ENCODE data around the gene PRKD2.
"Not testable (repeated sequence)": the region's sequence is repeated elsewhere in the genome, so short reads cannot be mapped to it uniquely, and the experiment has no call there.

Gene PRKD2

GRCh38 chr19:46717034-46717715 is at the start of gene PRKD2:
TSS of gene PRKD2 (minus strand) at chr19:46717114. CDS start at chr19:46716370, 744 bp downstream.
- peak; percentile 76 for DNase-seq (ENCODE audit: low read depth, low spot score)

DNA sequence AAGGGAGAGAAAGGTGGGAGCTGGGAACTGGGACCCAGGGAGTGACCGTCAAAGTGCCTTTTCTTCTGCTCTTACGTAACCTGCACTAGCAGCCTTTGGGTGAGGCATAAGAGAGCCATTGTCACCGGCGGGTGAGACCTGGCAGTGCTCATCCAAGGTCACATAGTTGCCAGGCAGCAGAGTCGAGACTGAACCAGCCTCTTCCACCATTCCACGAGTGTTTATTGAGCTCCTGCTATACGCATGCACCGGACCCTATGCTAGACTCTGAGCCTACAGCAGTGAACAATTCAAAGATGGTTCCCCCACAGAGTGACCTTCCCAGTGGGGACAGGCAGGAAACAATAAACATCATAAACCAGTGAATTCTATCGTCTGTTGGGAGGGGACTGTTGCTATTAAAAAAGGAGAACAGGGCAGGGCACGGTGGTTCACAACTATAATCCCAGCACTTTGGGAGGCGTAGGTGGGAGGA is 47.9 kb upstream of the PRKD2 start:
- DNase-seq (ENCODE audit: low read depth, low spot score): no peak

DNA sequence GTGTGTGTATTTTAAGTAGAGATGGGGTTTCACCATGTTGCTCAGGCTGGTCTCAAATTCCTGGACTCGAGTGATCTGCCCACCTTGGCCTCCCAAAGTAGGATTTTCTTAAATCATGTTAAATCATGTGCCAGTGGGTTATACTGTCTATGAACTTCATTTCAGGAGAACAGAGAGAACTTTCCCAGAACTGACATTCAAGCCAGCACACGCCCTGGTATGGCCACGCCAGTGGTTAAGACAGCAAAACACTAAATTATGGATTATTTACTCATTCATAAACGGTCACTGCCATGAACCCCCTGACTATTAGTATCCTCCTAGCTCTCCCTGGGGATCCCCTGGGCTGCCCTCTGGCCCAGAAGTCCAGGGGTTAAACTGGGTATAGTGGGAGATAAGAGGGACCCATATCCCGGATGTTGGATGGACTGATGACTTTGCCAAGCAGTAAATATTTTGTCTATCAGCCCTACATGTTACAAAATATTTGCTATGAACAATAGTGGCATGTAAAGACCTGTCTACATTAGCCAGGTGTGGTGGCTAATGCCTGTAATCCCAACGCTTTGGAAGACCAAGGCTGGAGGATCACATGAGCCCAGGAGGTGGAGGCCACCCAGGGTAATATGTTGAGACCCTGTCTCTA is 45.5 kb upstream of the PRKD2 start:
- no peak for DNase-seq (ENCODE audit: low read depth, low spot score)

- no peak for DNase-seq (ENCODE audit: low read depth, low spot score)
Measured at GRCh38 chr19:46761418-46761831, 44.5 kb upstream of the PRKD2 start.

- not testable (repeated sequence) for DNase-seq (ENCODE audit: low read depth, low spot score)
Measured at GRCh38 chr19:46760897-46761296, 44.0 kb upstream of the PRKD2 start.

DNA sequence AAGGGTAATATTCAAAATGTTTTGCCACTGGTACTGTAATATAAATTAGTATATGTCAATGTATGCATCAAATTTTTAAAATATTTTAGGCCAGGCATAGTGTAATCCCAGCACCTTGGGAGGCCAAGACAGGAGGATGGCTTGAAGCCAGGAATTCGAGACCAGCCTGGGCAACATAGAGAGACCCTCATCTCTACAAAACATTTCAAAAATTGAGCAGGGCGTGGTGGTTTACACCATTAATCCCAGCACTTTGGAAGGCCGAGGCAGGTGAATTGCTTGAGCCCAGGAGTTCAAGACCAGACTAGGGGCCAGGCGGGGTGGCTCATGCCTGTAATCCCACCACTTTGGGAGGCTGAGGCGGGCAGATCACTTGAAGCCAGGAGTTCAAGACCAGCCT is 43.4 kb upstream of the PRKD2 start:
- no peak for DNase-seq (ENCODE audit: low read depth, low spot score)

- DNase-seq (ENCODE audit: low read depth, low spot score): no peak
Measured at GRCh38 chr19:46759817-46760333, 43.0 kb upstream of the PRKD2 start.

DNA sequence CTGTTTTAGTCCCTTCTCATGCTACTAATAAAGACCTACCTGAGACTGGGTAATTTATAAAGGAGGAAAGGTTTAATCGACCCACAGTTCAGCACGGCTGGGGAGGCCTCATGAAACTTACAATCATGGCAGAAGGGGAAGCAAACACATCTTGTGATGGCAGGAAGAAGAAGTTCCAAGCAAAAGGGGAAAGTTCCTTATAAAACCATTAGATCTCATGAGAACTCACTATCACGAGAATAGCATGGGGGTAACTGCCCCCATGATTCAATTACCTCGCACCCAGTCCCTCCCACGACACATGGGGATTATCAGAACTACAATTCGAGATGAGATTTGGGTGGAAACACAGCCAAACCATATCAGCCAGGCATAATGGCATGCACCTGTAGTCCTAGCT is 42.3 kb upstream of the PRKD2 start:
- no peak for DNase-seq (ENCODE audit: low read depth, low spot score)

DNA sequence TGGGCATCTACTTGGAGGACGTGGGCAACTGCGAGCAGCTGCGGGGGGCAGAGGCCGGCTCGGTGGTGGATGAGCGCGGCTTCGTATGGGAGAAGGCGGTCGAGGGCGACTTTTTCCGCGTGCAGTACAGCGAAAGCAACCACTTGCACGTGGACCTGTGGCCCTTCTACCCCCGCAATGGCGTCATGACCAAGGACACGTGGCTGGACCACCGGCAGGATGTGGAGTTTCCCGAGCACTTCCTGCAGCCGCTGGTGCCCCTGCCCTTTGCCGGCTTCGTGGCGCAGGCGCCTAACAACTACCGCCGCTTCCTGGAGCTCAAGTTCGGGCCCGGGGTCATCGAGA is 39.6 kb upstream of the PRKD2 start:
- DNase-seq (ENCODE audit: low read depth, low spot score): no peak

DNA sequence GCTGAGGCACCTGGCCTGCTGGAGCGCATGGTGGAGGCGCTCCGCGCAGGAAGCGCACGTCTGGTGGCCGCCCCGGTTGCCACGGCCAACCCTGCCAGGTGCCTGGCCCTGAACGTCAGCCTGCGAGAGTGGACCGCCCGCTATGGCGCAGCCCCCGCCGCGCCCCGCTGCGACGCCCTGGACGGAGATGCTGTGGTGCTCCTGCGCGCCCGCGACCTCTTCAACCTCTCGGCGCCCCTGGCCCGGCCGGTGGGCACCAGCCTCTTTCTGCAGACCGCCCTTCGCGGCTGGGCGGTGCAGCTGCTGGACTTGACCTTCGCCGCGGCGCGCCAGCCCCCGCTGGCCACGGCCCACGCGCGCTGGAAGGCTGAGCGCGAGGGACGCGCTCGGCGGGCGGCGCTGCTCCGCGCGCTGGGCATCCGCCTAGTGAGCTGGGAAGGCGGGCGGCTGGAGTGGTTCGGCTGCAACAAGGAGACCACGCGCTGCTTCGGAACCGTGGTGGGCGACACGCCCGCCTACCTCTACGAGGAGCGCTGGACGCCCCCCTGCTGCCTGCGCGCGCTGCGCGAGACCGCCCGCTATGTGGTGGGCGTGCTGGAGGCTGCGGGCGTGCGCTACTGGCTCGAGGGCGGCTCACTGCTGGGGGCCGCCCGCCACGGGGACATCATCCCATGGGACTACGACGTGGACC is 39.1 kb upstream of the PRKD2 start:
- DNase-seq (ENCODE audit: low read depth, low spot score): no peak

- no peak for DNase-seq (ENCODE audit: low read depth, low spot score)
Measured at GRCh38 chr19:46755077-46755852, 38.4 kb upstream of the PRKD2 start.

GRCh38 chr19:46753420-46754155 is 36.7 kb upstream of the PRKD2 start:
- DNase-seq (ENCODE audit: low read depth, low spot score): peak; percentile 39

DNA sequence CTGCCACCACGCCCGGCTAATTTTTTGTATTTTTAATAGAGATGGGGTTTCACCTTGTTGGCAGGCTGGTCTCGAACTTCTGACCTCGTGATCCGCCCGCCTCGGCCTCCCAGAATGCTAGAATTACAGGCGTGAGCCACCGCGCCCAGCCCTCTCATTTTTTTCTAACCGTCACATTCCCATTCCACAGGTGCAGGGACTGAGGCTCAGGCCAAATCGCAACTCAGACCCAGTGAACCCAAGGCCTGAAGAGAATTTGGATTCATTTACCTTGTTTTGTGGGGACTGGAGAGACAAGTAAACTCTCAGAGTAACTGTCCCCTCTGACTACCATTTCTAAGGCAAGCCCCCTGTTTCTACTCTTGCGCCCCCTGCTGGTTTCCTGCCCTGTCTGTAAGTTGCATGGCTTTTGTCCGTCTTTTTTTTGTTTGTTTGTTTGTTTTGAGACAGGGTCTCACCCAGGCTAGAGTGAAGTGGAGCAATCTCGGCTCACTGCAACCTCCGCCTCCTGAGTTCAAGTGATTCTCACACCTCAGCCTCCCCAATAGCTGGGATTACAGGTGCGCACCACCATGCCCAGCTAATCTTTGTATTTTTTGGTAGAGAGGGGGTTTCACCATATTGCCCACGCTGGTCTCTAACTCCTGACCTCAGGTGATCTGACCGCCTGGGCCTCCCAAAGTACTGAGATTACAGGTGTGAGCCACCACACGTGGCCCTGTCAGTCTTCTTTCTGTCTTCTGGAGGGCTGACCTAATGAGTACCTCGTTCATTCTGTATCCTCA is 31.6 kb upstream of the PRKD2 start:
- peak; percentile 69 for DNase-seq (ENCODE audit: low read depth, low spot score)

DNA sequence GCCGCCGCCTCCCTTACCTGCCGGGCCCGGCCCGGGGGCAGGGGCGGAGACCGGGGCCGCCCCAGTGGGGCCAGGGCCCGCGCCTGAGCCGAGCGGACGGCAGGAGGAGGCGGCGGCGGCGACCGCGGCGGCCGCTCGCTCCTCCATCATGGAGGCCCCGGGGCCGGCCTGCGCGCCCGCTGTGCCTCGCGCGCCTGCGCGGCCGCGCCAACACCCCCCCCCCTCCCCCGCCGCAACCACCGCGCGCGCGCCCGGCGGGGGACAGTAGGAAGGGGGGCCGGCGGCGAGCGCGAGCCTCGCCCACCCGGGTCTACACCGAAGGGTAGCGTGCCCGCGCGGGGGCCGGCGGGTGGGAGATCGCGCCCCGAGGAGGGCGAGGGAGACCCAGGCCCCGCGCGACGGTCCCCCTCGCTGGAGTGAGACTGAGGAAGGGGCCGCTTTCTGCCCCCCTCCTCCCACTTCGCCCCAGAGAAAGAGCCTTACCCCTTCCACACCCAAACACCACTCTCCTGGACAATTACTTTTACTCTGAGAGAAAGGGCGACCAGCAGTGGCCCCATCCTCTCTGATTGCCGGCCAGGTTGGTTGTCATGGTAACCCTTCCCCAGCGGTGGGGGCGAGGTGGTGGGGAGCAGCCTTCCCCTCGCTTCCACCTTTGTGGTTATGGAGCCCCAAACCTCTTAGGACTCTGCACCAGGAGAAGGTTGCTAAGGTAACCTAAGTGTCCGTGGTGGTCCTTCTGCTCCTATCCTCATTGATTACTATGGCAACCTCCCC is 29.6 kb upstream of the PRKD2 start, which contains the start of gene STRN4:
Gene STRN4, minus strand, starts transcription at position 170 of the 777 bp plus-strand sequence. Its CDS starts 20 bp downstream, at position 150.
- no peak for DNase-seq (ENCODE audit: low read depth, low spot score)

DNA sequence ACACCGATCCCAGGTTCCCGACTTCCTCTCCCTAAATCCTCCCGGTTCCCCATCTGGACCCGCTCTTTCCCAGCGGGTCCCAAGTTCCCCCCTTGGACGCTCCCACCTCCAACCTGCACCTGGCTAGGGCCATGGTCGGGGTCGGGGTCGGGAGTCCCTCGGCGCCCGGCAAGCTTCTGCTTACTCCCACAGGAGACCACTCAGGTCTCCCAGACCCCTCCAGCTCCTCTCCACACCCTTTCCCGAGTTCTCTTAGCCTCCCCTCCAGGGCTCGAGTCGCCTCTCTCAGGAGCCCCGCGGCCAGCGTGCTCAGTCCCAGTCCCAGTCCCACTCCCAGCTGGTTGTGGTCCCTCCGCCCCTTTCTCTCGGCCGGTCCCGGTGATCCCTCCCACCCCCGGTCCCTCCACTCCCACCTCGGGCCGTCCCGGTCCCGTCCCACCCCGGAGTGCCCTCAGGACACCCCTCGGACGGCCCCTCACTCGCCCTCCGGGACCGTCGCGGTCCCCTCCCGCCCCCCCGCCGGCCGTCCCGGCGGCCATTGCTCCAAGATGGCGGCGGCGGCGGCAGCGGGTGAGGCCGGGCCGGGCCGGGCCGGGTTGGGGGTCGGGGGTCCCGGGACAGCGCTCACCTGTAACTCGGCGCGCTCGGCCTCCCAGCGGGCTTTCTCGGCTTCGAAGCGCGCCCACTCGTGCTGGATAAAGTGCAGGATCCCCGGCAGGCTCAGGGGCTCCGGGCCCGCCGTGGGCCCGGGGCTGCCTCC is 28.8 kb upstream of the PRKD2 start, which contains the start of gene FKRP:
Gene FKRP, plus strand, starts transcription at position 537 of the 760 bp plus-strand sequence. CDS start 9,394 bp downstream, outside the sequence.
- no peak for DNase-seq (ENCODE audit: low read depth, low spot score)

DNA sequence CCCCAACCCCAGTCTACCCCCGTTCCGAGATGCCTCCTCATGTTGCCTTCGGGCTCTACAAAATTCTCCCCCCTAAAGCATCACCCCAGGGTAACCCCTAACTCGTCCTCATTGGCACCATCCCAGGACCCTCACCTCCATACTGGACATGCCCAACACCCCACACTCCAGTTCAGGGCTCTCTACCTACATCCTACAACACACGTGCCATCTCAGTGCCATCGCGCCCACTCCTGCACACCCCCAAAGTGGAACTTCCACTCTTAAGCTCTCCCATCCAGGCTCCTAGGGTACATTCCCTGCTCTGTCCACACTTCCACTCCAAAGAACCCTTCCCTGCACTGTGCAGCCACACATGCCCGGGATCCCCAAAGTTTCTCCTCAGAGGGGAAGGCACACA is 28.1 kb upstream of the PRKD2 start:
- no peak for DNase-seq (ENCODE audit: low read depth, low spot score)

DNA sequence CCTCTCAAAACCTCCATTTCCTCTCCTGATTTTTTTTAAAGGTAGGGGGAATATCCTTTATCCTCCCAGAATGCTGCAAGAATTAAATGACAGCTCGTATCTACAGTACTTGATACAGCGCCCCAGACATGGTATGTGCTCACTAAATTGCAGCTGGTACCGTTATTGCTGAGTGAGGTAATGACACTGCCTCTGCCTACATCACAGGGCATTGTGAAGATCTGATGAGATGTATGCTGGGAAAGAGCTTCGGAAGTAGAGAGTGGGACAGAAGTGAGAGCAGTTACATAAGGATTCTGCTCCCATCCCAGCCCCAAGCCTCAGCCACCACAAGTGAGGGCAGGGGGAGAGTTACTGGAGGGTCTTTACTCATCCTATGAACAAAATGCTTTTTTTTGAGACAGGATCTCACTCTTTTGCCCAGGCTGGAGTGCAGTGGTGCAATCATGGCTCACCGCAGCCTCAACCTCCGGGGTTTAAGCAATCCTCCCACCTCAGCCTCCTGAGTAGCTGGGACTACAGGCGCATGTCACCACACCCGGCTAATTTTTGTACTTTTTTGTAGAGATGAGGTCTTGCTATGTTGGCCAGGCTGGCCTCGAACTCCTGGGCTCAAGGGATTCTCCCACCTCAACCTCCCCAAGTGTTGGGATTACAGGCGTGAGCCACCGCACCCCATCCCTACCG is 27.2 kb upstream of the PRKD2 start:
- no peak for DNase-seq (ENCODE audit: low read depth, low spot score)

Data from activated naive CD8-positive, alpha-beta T cell treated with anti-CD3 and anti-CD28 coated beads, Interleukin-2, amount 50 U/mL, for 16 hours (primary cell).